GOT3 (cell line): Measurements from ENCODE around the gene SP1.
A peak's percentile ranks its signal among the peaks of the same experiment; 100 is the strongest.

ENCODE experiments used
- DNase-seq: peaks from one replicate; lab custom pipeline; 2025; ENCODE audit warnings: mixed read lengths; lab: John Stamatoyannopoulos, UW

Gene SP1

GRCh38 chr12:53452159-53453077, 72.4 kb downstream of the SP1 start:
- DNase-seq: peak; percentile 55

GRCh38 chr12:53453953-53454640, 74.1 kb downstream of the SP1 start:
- no peak for DNase-seq

GRCh38 chr12:53454707-53455106, 74.7 kb downstream of the SP1 start:
- DNase-seq: no peak

- no peak for DNase-seq
Observed at GRCh38 chr12:53456654-53457366, 76.8 kb downstream of the SP1 start.

GRCh38 chr12:53459097-53459496, 79.1 kb downstream of the SP1 start:
- DNase-seq: no peak

GRCh38 chr12:53461059-53461458, 81.1 kb downstream of the SP1 start:
- DNase-seq: no peak

GRCh38 chr12:53461591-53461990, 81.6 kb downstream of the SP1 start:
- DNase-seq: no peak

GRCh38 chr12:53462935-53463334, 83.0 kb downstream of the SP1 start:
- DNase-seq: no peak

GRCh38 chr12:53463802-53464560, 84.0 kb downstream of the SP1 start:
- no peak for DNase-seq

GRCh38 chr12:53464685-53465418, 84.9 kb downstream of the SP1 start:
- DNase-seq: no peak

- no peak for DNase-seq
Observed at GRCh38 chr12:53465679-53466078, 85.7 kb downstream of the SP1 start.
